H1 (cell line): ENCODE data around the gene ENTREP1. TPM values are rescaled to one million over a fixed set of nuclear protein-coding genes. Genes with fewer than 3 reads are reported as not detected.

Experiments
- CTCF ChIA-PET: fragments of 300-600 bp; sonication (Branson Sonifier 250); formaldehyde crosslinking; loops from one replicate; lab custom pipeline; 2021; ENCODE audit not compliant: partially characterized antibody; lab: Charles Lee
- POLR2A ChIA-PET: fragments of 300-600 bp; sonication (Branson Sonifier 250); formaldehyde crosslinking; loops from one replicate; lab custom pipeline; 2021; ENCODE audit warnings: inconsistent platforms; ENCODE audit not compliant: partially characterized antibody; lab: Charles Lee
- DNase-seq, 2 experiments: peaks; one replicate each; pipeline versions ENCODE4 v3.0.0 to v3.0.0-alpha.2; 2010 to 2022; ENCODE audit warnings: low spot score in 2 of 2, low read depth in 1 of 2, mixed read lengths in 1 of 2
- FAIRE-seq: peaks from 2 replicates; lab custom pipeline; 2011; peaks lifted over from hg19 to GRCh38; lab: Jason Lieb, UNC
- H2AFZ ChIP-seq: 2 replicates; pipeline ENCODE4 v1.8.1; 2012; ENCODE audit warnings: low read length, inconsistent platforms
- H2AK5ac ChIP-seq: 2 replicates; pipeline ENCODE4 v1.6.1; 2013; ENCODE audit warnings: low read depth, low read length
- H2BK120ac ChIP-seq: replicated peaks from 2 replicates; pipeline ENCODE3; 2013; ENCODE audit warnings: low read depth, low read length, inconsistent platforms
- H2BK12ac ChIP-seq: 2 replicates; pipeline ENCODE4 v1.6.1; 2013; ENCODE audit warnings: low read depth, low read length
- H2BK15ac ChIP-seq: 2 replicates; pipeline ENCODE4 v1.6.1; 2013; ENCODE audit warnings: low read length
- H2BK20ac ChIP-seq: 2 replicates; pipeline ENCODE4 v1.6.1; 2013; ENCODE audit warnings: low read length
- H2BK5ac ChIP-seq: 2 replicates; pipeline ENCODE4 v1.6.1; 2013; ENCODE audit warnings: low read depth, low read length
- H3K14ac ChIP-seq: 2 replicates; pipeline ENCODE4 v1.6.1; 2013; ENCODE audit warnings: inconsistent platforms; ENCODE audit not compliant: insufficient read length
- H3K18ac ChIP-seq: 2 replicates; pipeline ENCODE4 v1.6.1; 2013; ENCODE audit warnings: low read length; ENCODE audit errors: extremely low read depth
- H3K23ac ChIP-seq: 2 replicates; pipeline ENCODE4 v1.6.1; 2013; ENCODE audit warnings: inconsistent platforms; ENCODE audit not compliant: insufficient read length
- H3K23me2 ChIP-seq: 2 replicates; pipeline ENCODE4 v1.6.1; 2013; ENCODE audit warnings: low read depth, low read length
- H3K27ac ChIP-seq: 2 replicates; pipeline ENCODE4 v1.6.1; 2011; ENCODE audit warnings: low read depth, low read length, inconsistent platforms
- H3K27me3 ChIP-seq, 4 experiments: replicated peaks in 1 of 4; 1 replicate in 1 of 4; 2 replicates in 3 of 4; pipeline versions ENCODE4 v1.6.1 to v1.8.1; 2011 to 2013; ENCODE audit warnings: low read length in 3 of 4, mild to moderate bottlenecking in 3 of 4, inconsistent platforms in 2 of 4, mixed read lengths in 2 of 4, moderate library complexity in 1 of 4; ENCODE audit not compliant: control insufficient read depth in 3 of 4, insufficient read depth in 3 of 4; ENCODE audit errors: extremely low read depth in 1 of 4
- H3K36me3 ChIP-seq, 4 experiments: 2 replicates each; pipeline versions ENCODE4 v1.6.1 to v1.8.1; 2011 to 2013; ENCODE audit warnings: mild to moderate bottlenecking in 4 of 4, low read length in 3 of 4, moderate library complexity in 2 of 4, control low read depth in 1 of 4, inconsistent platforms in 1 of 4; ENCODE audit not compliant: insufficient read depth in 4 of 4, control insufficient read depth in 2 of 4
- H3K4ac ChIP-seq: replicated peaks from 2 replicates; pipeline ENCODE3; 2013; ENCODE audit warnings: low read length, low read depth, mixed read lengths, inconsistent platforms; ENCODE audit not compliant: insufficient read length
- H3K4me1 ChIP-seq, 4 experiments: replicated peaks in 1 of 4; 1 replicate in 1 of 4; 2 replicates in 3 of 4; pipeline versions ENCODE4 v1.6.1 to v1.8.1; 2011 to 2013; ENCODE audit warnings: low read length in 3 of 4, inconsistent platforms in 2 of 4, mixed read lengths in 1 of 4; ENCODE audit not compliant: insufficient read depth in 4 of 4, control insufficient read depth in 3 of 4
- H3K4me2 ChIP-seq, 2 experiments: 2 replicates each; pipeline versions ENCODE4 v1.6.1 to v1.8.1; 2011 to 2013; ENCODE audit warnings: low read depth in 2 of 2, low read length in 2 of 2, control low read depth in 1 of 2, inconsistent platforms in 1 of 2, mild to moderate bottlenecking in 1 of 2; ENCODE audit not compliant: insufficient read depth in 1 of 2
- H3K4me3 ChIP-seq, 4 experiments: fragments of 200-600, 300-600 bp in 1 of 4; sonication (generic), shearing (Covaris generic), sonication (Bioruptor Twin) in 1 of 4; 2 replicates each; pipeline versions ENCODE4 v1.5.1 to v1.8.1; 2011 to 2016; ENCODE audit warnings: low read length in 4 of 4, low read depth in 3 of 4, control low read depth in 2 of 4, inconsistent platforms in 2 of 4, mild to moderate bottlenecking in 2 of 4, mixed read lengths in 1 of 4, moderate library complexity in 1 of 4; ENCODE audit not compliant: insufficient read depth in 2 of 4; ENCODE audit errors: extremely low read depth in 1 of 4
- H3K56ac ChIP-seq: replicated peaks from 2 replicates; pipeline ENCODE3; 2013; ENCODE audit warnings: low read depth, mild to moderate bottlenecking, mixed read lengths, low read length, inconsistent platforms; ENCODE audit not compliant: insufficient read length
- H3K79me1 ChIP-seq: 2 replicates; pipeline ENCODE4 v1.6.1; 2013; ENCODE audit warnings: low read depth, low read length, control low read depth
- H3K79me2 ChIP-seq, 2 experiments: 2 replicates each; pipeline versions ENCODE4 v1.6.1 to v1.8.1; 2012 to 2013; ENCODE audit warnings: low read length in 2 of 2, mild to moderate bottlenecking in 2 of 2, inconsistent platforms in 1 of 2; ENCODE audit not compliant: insufficient read depth in 2 of 2, control insufficient read depth in 1 of 2
- H3K9ac ChIP-seq, 4 experiments: replicated peaks in 1 of 4; 1 replicate in 1 of 4; 2 replicates in 3 of 4; pipeline versions ENCODE4 v1.6.1 to v1.8.1; 2011 to 2013; ENCODE audit warnings: low read depth in 3 of 4, low read length in 3 of 4, control low read depth in 2 of 4, mild to moderate bottlenecking in 2 of 4, moderate library complexity in 2 of 4, inconsistent platforms in 1 of 4; ENCODE audit errors: extremely low read depth in 1 of 4
- H3K9me3 ChIP-seq, 2 experiments: 2 replicates each; pipeline versions ENCODE4 v1.6.1 to v1.8.1; 2012 to 2013; ENCODE audit warnings: mild to moderate bottlenecking in 2 of 2, moderate library complexity in 2 of 2, control low read depth in 1 of 2, inconsistent platforms in 1 of 2, low read depth in 1 of 2, low read length in 1 of 2, mixed read lengths in 1 of 2; ENCODE audit not compliant: insufficient read depth in 2 of 2
- H4K20me1 ChIP-seq, 2 experiments: replicated peaks in 1 of 2; 2 replicates each; pipeline versions ENCODE3 to v1.8.1; 2011 to 2013; ENCODE audit warnings: inconsistent platforms in 2 of 2, low read length in 2 of 2, mild to moderate bottlenecking in 1 of 2; ENCODE audit not compliant: insufficient read depth in 2 of 2, control insufficient read depth in 1 of 2
- H4K5ac ChIP-seq: 2 replicates; pipeline ENCODE4 v1.6.1; 2013; ENCODE audit warnings: low read length, low read depth, mixed read lengths, inconsistent platforms; ENCODE audit not compliant: insufficient read length
- H4K8ac ChIP-seq: 2 replicates; pipeline ENCODE4 v1.8.0; 2013; ENCODE audit warnings: mild to moderate bottlenecking, moderate library complexity, low read length, inconsistent platforms; ENCODE audit not compliant: insufficient read depth; ENCODE audit errors: extremely low read depth
- H4K91ac ChIP-seq: replicated peaks from 2 replicates; pipeline ENCODE3; 2013; ENCODE audit warnings: low read length, mixed read lengths, inconsistent platforms; ENCODE audit not compliant: insufficient read length
- GABPA ChIP-seq: IDR thresholded peaks from 2 replicates; pipeline ENCODE4 v1.6.1; 2011; ENCODE audit warnings: mild to moderate bottlenecking, low read length, moderate library complexity, borderline replicate concordance; ENCODE audit not compliant: insufficient read depth
- WGBS, 2 experiments: shearing (Covaris generic) in 1 of 2; methylation state at CpG; one replicate each; pipeline versions ENCODE4 v1.1.6 to v1.1.7; 2013 to 2015; ENCODE audit warnings: low lambda C conversion rate in 2 of 2, mixed read lengths in 2 of 2, inconsistent platforms in 1 of 2, low coverage in 1 of 2, missing lambda C conversion rate in 1 of 2; ENCODE audit not compliant: insufficient replicate concordance in 2 of 2, insufficient coverage in 1 of 2, insufficient read length in 1 of 2; ENCODE audit errors: extremely low coverage in 1 of 2, missing lambda C conversion rate in 1 of 2; 5-methylcytosine and 5-hydroxymethylcytosine counted together
- polyA plus RNA-seq, 7 experiments: library from polyadenylated mRNA; depleted of rRNA in 3 of 7; stranded (reverse) in 5 of 7; unstranded in 2 of 7; fragments of >200 nt in 5 of 7; fragments of 200-250 nt in 2 of 7; gene quantifications; 1 replicate in 5 of 7; 2 replicates in 1 of 7; 4 replicates in 1 of 7; pipeline versions ENCODE4 v1.2.1 to v1.2.3, GENCODE V29; 2011 to 2013; ENCODE audit warnings: missing spikeins in 2 of 7, mixed read lengths in 2 of 7
- total RNA-seq: library from RNA; stranded (reverse); fragmentation: NEBNext Ultra II Directional; extraction: Animal tissue kit (Norgen Biotek cat#: 25700); gene quantifications from 2 replicates; pipeline ENCODE4 v1.2.1, GENCODE V29; 2021

ENTREP1 gene
- total and polyA plus RNA-seq, 2 of the 8 experiments (the other 6 are each of a cell fraction or from before 2014, with no cell fraction given) = 15.3 to 25.0 TPM

GRCh38 chr9:69322256-69322655, 2.8 kb upstream of the ENTREP1 start:
- peaks cover 0 to 17% (median 6%) of the 10 kb centered on the region in 4 experiments; a peak in 5 of 7 replicates for H3K27me3 ChIP-seq
- H3K14ac ChIP-seq = no peak overlapping the region
- H3K27ac ChIP-seq = no peak overlapping the region
- H3K9ac ChIP-seq = no peak overlapping the region
- no peaks in the 10 kb centered on the region for H3K9me3 ChIP-seq
- no peak overlapping the region for H4K8ac ChIP-seq
- WGBS, 2 experiments = 89% methylated on average over 1 of the region's 1 CpG; no CpG with 5 or more reads in 1 of the 2 experiments
- H3K4me3 ChIP-seq = no peak overlapping the region
- CTCF ChIA-PET = interaction anchor here (0.9 to 1.5 kb wide), 3 partner anchors 12 to 61 kb away, joined by 3 to 5 read pairs (median 5); no protein-coding TSS in a partner anchor
- no peak overlapping the region for H3K23ac ChIP-seq
- no peak overlapping the region for H2AFZ ChIP-seq
- no peaks in the 10 kb centered on the region for H4K20me1 ChIP-seq
- no peak overlapping the region for H3K18ac ChIP-seq
- H3K23me2 ChIP-seq = peaks cover 17% of the 10 kb centered on the region; the same call in 1 of the 2 replicates
- no peak overlapping the region for H4K91ac ChIP-seq
- peaks cover 0 to 13% of the 10 kb centered on the region in 2 experiments; a peak in 2 of 4 replicates for H3K79me2 ChIP-seq
- no peak for DNase-seq
- H2BK120ac ChIP-seq = no peak overlapping the region
- H4K5ac ChIP-seq = no peak overlapping the region
- POLR2A ChIA-PET = interaction anchor here (1.2 to 5.7 kb wide), 2 partner anchors 13 to 39 kb away, joined by 3 to 48 read pairs; no protein-coding TSS in a partner anchor
- H3K36me3 ChIP-seq = no peaks in the 10 kb centered on the region
- no peak overlapping the region for H3K4me2 ChIP-seq
- peaks cover 3 to 12% (median 9%) of the 10 kb centered on the region in 4 experiments; a peak in 6 of 7 replicates for H3K4me1 ChIP-seq
- no peak overlapping the region for H2BK15ac ChIP-seq
- H2AK5ac ChIP-seq = no peak overlapping the region
- TF ChIP-seq GABPA = no peak
- no peak overlapping the region for H3K4ac ChIP-seq
- FAIRE-seq = no peak
- peaks cover 4% of the 10 kb centered on the region for H3K79me1 ChIP-seq
- H2BK20ac ChIP-seq = no peak overlapping the region
- H2BK5ac ChIP-seq = no peak overlapping the region
- H2BK12ac ChIP-seq = no peak overlapping the region
- no peak overlapping the region for H3K56ac ChIP-seq
